ENCODE measurements around the gene PRIMPOL.

- no peak for TF ChIP-seq CTCF (conservative IDR thresholded peaks at IDR 0.05)
- no peak for TF ChIP-seq EZH2 (IDR thresholded peaks at IDR 0.05; ENCODE audit: low read depth)
These were observed 94.1 kb downstream of the PRIMPOL start for GRCh38 chr4:184743650-184744049.
